HEK293 (cell line): Measurements from ENCODE around the gene XIRP1.

Source experiments
- BCL6B ChIP-seq: fragments of 450-650 bp; formaldehyde crosslinking; IDR thresholded peaks from 2 replicates; pipeline ENCODE4 v1.5.1; 2017; ENCODE audit warnings: missing biosample characterization, missing genetic modification characterization
- GLIS2 ChIP-seq: fragments of 450-650 bp; formaldehyde crosslinking; IDR thresholded peaks from 2 replicates; pipeline ENCODE4 v1.5.1; 2016; ENCODE audit warnings: missing biosample characterization, missing genetic modification characterization
- HOXA7 ChIP-seq: sonication (generic); formaldehyde crosslinking; IDR thresholded peaks from 2 replicates; pipeline ENCODE4 v1.8.1; 2022; ENCODE audit warnings: missing genetic modification reagents, borderline replicate concordance
- IKZF3 ChIP-seq: fragments of 450-650 bp; IDR thresholded peaks from 2 replicates; pipeline ENCODE4 v1.5.0; 2018; ENCODE audit warnings: missing biosample characterization, mild to moderate bottlenecking, missing genetic modification characterization, moderate library complexity
- INSM2 ChIP-seq: fragments of 450-650 bp; formaldehyde crosslinking; IDR thresholded peaks from 2 replicates; pipeline ENCODE4 v1.5.1; 2016; ENCODE audit warnings: missing biosample characterization, missing genetic modification characterization
- KLF16 ChIP-seq: fragments of 450-650 bp; formaldehyde crosslinking; IDR thresholded peaks from 2 replicates; pipeline ENCODE4 v1.5.1; 2017; ENCODE audit warnings: missing biosample characterization, missing genetic modification characterization
- PRDM4 ChIP-seq: fragments of 450-650 bp; formaldehyde crosslinking; IDR thresholded peaks from 2 replicates; pipeline ENCODE4 v1.5.1; 2017; ENCODE audit warnings: missing biosample characterization, missing genetic modification characterization
- REPIN1 ChIP-seq: fragments of 450-650 bp; formaldehyde crosslinking; IDR thresholded peaks from 2 replicates; pipeline ENCODE4 v1.5.1; 2017; ENCODE audit warnings: missing biosample characterization, missing genetic modification characterization, low read depth
- SETDB1 ChIP-seq: IDR thresholded peaks from one replicate; pipeline ENCODE4 v1.6.1; 2017; ENCODE audit warnings: mild to moderate bottlenecking, low read length, moderate library complexity, mixed read lengths; ENCODE audit not compliant: insufficient read length
- SP7 ChIP-seq: fragments of 450-650 bp; formaldehyde crosslinking; IDR thresholded peaks from 2 replicates; pipeline ENCODE4 v1.5.1; 2016; ENCODE audit warnings: missing biosample characterization, missing genetic modification characterization
- ZBTB49 ChIP-seq: fragments of 450-650 bp; formaldehyde crosslinking; IDR thresholded peaks from 2 replicates; pipeline ENCODE4 v1.5.1; 2016; ENCODE audit warnings: missing biosample characterization, missing genetic modification characterization, low read depth
- ZBTB8A ChIP-seq: fragments of 450-650 bp; formaldehyde crosslinking; IDR thresholded peaks from 2 replicates; pipeline ENCODE4 v1.5.1; 2016; ENCODE audit warnings: missing biosample characterization, missing genetic modification characterization
- ZNF133 ChIP-seq: fragments of 450-650 bp; formaldehyde crosslinking; IDR thresholded peaks from 2 replicates; pipeline ENCODE4 v1.5.1; 2016; ENCODE audit warnings: missing biosample characterization, missing genetic modification characterization
- ZNF140 ChIP-seq: fragments of 450-650 bp; formaldehyde crosslinking; IDR thresholded peaks from 2 replicates; pipeline ENCODE4 v1.5.1; 2016; ENCODE audit warnings: missing biosample characterization, missing genetic modification characterization
- ZNF146 ChIP-seq: fragments of 450-650 bp; formaldehyde crosslinking; IDR thresholded peaks from 2 replicates; pipeline ENCODE4 v1.5.1; 2016; ENCODE audit warnings: missing biosample characterization, missing genetic modification characterization
- ZNF211 ChIP-seq: fragments of 450-650 bp; formaldehyde crosslinking; IDR thresholded peaks from 2 replicates; pipeline ENCODE4 v1.5.1; 2016; ENCODE audit warnings: low read depth, missing biosample characterization, missing genetic modification characterization
- ZNF266 ChIP-seq: fragments of 450-650 bp; formaldehyde crosslinking; IDR thresholded peaks from 2 replicates; pipeline ENCODE4 v1.5.1; 2016; ENCODE audit warnings: missing biosample characterization, missing genetic modification characterization, low read depth
- ZNF292 ChIP-seq: fragments of 450-650 bp; formaldehyde crosslinking; IDR thresholded peaks from 2 replicates; pipeline ENCODE4 v1.5.1; 2016; ENCODE audit warnings: low read depth, missing biosample characterization, missing genetic modification characterization, borderline replicate concordance
- ZNF335 ChIP-seq: fragments of 450-650 bp; formaldehyde crosslinking; conservative IDR thresholded peaks from 2 replicates; pipeline ENCODE4 v1.5.1; 2016; ENCODE audit warnings: missing biosample characterization, missing genetic modification characterization
- ZNF354C ChIP-seq: fragments of 450-650 bp; formaldehyde crosslinking; IDR thresholded peaks from 2 replicates; pipeline ENCODE4 v1.5.1; 2016; ENCODE audit warnings: missing biosample characterization, missing genetic modification characterization, low read depth, borderline replicate concordance
- ZNF37A ChIP-seq: fragments of 450-650 bp; IDR thresholded peaks from 2 replicates; pipeline ENCODE4 v1.5.1; 2018; ENCODE audit warnings: missing biosample characterization, missing genetic modification characterization
- ZNF398 ChIP-seq: fragments of 450-650 bp; formaldehyde crosslinking; IDR thresholded peaks from 2 replicates; pipeline ENCODE4 v1.5.1; 2017; ENCODE audit warnings: missing biosample characterization, missing genetic modification characterization
- ZNF521 ChIP-seq: fragments of 450-650 bp; formaldehyde crosslinking; IDR thresholded peaks from 2 replicates; pipeline ENCODE4 v1.5.1; 2017; ENCODE audit warnings: missing biosample characterization, mild to moderate bottlenecking, missing genetic modification characterization
- ZNF558 ChIP-seq: fragments of 450-650 bp; formaldehyde crosslinking; IDR thresholded peaks from 2 replicates; pipeline ENCODE4 v1.5.1; 2016; ENCODE audit warnings: missing biosample characterization, missing genetic modification characterization
- ZNF596 ChIP-seq: fragments of 450-650 bp; IDR thresholded peaks from 2 replicates; pipeline ENCODE4 v1.5.0; 2018; ENCODE audit warnings: missing biosample characterization, mild to moderate bottlenecking, missing genetic modification characterization, moderate library complexity
- ZNF658 ChIP-seq: fragments of 450-650 bp; formaldehyde crosslinking; IDR thresholded peaks from 2 replicates; pipeline ENCODE4; 2016; ENCODE audit warnings: missing biosample characterization, missing genetic modification characterization
- ZNF677 ChIP-seq: fragments of 450-650 bp; IDR thresholded peaks from 2 replicates; pipeline ENCODE4 v1.5.0; 2018; ENCODE audit warnings: missing biosample characterization, mild to moderate bottlenecking, missing genetic modification characterization, moderate library complexity
- ZNF776 ChIP-seq: fragments of 450-650 bp; formaldehyde crosslinking; IDR thresholded peaks from 2 replicates; pipeline ENCODE4 v1.5.0; 2017; ENCODE audit warnings: missing biosample characterization, missing genetic modification characterization, borderline replicate concordance
- ZNF843 ChIP-seq: fragments of 450-650 bp; formaldehyde crosslinking; IDR thresholded peaks from 2 replicates; pipeline ENCODE4 v1.5.1; 2016; ENCODE audit warnings: missing biosample characterization, missing genetic modification characterization
- ZSCAN5A ChIP-seq: fragments of 450-650 bp; formaldehyde crosslinking; IDR thresholded peaks from 2 replicates; pipeline ENCODE4 v1.5.1; 2016; ENCODE audit warnings: missing biosample characterization, missing genetic modification characterization
- ZXDB ChIP-seq: fragments of 450-650 bp; formaldehyde crosslinking; IDR thresholded peaks from 2 replicates; pipeline ENCODE4 v1.5.1; 2016; ENCODE audit warnings: missing biosample characterization, missing genetic modification characterization

XIRP1 gene

GRCh38 chr3:39177708-39178332 lies 14.6 kb downstream of the XIRP1 start (continued):
- TF ChIP-seq KLF16 (tag by site-specific recombination), result no peak
- peak; percentile 57; the same call in 1 of the 2 replicates for TF ChIP-seq GLIS2 (tag by site-specific recombination)
- TF ChIP-seq ZBTB8A (tag by site-specific recombination), result peak; percentile 86
- TF ChIP-seq ZNF335 (tag by site-specific recombination), result peak; percentile 95
- TF ChIP-seq HOXA7 (CRISPR knock-in tag), result no peak
- TF ChIP-seq ZNF292 (tag by site-specific recombination), result no peak
- TF ChIP-seq SETDB1, result no peak
- TF ChIP-seq ZNF266, result no peak
- TF ChIP-seq ZSCAN5A, result no peak
- peak; percentile 85 for TF ChIP-seq ZXDB (tag by site-specific recombination)
- TF ChIP-seq IKZF3 (tag by site-specific recombination), result no peak
- no peak for TF ChIP-seq ZNF558 (tag by site-specific recombination)
- no peak for TF ChIP-seq REPIN1 (tag by site-specific recombination)
- no peak for TF ChIP-seq ZNF776 (tag by site-specific recombination)
- no peak for TF ChIP-seq ZNF521 (tag by site-specific recombination)
- no peak for TF ChIP-seq PRDM4 (tag by site-specific recombination)
- TF ChIP-seq ZNF658 (tag by site-specific recombination), result no peak
- TF ChIP-seq ZNF37A (tag by site-specific recombination), result no peak
- no peak for TF ChIP-seq ZNF140
- TF ChIP-seq ZNF677 (tag by site-specific recombination), result no peak
- no peak for TF ChIP-seq INSM2 (tag by site-specific recombination)
- no peak for TF ChIP-seq ZBTB49 (tag by site-specific recombination)
- no peak for TF ChIP-seq ZNF596 (tag by site-specific recombination)
- TF ChIP-seq ZNF211 (tag by site-specific recombination), result no peak
- no peak for TF ChIP-seq ZNF354C (tag by site-specific recombination)
- TF ChIP-seq ZNF398 (tag by site-specific recombination), result peak; percentile 68
- no peak for TF ChIP-seq ZNF146 (tag by site-specific recombination)
- no peak for TF ChIP-seq ZNF133 (tag by site-specific recombination)
- TF ChIP-seq BCL6B, result no peak
- no peak for TF ChIP-seq ZNF843
- peak; percentile 48 for TF ChIP-seq SP7 (tag by site-specific recombination)
